HG02623 (cell line): ENCODE measurements around the gene CLMP.
"Not testable (repeated sequence)": the region's sequence is repeated elsewhere in the genome, so short reads cannot be mapped to it uniquely, and the experiment has no call there.

Source experiments
- ATAC-seq: cut with Tn5 transposase; IDR thresholded peaks from one replicate; pipeline ENCODE4 v1.9.1; 2021; ENCODE audit warnings: moderate library complexity; ENCODE audit not compliant: unreplicated experiment

The CLMP gene

DNA sequence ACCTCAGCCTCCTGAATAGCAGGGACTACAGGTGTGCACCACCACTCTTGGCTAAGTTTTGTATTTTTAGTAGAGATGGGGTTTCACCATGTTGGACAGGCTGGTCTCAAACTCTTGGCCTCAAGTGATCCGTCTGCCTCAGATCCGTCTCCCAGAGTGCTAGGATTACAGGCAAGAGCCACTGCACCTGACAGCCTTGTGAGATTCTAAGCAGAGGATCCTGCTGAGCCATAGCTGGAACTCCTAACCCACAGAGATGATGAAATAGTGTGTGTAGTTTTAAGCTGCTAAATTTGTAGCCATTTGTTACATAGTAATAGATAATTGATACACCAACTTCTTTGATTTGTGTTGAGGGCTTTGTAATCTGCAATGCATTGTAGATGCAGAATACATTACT is 51.1 kb downstream of the CLMP start:
- no peak for ATAC-seq

DNA sequence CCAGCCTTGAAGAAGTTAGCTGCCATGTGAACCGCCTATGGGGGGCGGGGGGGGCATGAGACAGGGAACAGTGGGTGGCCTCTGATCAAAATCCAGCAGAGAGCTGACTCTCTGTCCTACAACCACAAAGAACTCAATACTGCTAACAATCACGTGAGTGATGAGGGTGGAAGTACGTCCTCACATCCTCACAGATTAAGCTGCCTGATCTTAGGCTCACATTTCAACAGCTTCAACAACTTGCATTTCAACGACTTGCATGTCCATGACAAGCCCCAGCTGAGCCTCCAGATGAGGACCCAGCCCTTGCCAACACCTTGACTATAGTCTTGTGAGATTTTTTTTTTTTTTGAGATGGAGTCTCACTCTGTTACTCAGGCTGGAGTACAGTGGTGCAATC is 51.6 kb downstream of the CLMP start:
- no peak for ATAC-seq

DNA sequence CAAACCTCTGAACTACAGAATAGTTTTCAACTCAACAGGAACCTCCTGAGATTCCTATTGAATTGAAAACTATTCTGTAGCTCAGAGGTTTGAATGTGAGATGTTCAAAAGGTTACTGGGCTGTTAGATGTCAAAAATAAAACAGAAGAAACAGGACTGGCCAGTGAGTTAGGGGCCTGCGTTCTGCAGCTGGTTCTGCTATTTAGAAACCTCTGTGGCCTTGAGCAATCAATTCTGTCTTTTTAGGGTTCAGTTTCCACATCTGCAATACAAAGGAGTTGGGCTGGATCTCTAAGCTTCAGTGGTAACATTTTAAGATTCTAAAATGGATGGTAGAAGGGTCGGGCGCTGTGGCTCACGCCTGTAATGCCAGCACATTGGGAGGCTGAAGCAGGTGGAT is 55.8 kb downstream of the CLMP start:
- ATAC-seq = no peak

DNA sequence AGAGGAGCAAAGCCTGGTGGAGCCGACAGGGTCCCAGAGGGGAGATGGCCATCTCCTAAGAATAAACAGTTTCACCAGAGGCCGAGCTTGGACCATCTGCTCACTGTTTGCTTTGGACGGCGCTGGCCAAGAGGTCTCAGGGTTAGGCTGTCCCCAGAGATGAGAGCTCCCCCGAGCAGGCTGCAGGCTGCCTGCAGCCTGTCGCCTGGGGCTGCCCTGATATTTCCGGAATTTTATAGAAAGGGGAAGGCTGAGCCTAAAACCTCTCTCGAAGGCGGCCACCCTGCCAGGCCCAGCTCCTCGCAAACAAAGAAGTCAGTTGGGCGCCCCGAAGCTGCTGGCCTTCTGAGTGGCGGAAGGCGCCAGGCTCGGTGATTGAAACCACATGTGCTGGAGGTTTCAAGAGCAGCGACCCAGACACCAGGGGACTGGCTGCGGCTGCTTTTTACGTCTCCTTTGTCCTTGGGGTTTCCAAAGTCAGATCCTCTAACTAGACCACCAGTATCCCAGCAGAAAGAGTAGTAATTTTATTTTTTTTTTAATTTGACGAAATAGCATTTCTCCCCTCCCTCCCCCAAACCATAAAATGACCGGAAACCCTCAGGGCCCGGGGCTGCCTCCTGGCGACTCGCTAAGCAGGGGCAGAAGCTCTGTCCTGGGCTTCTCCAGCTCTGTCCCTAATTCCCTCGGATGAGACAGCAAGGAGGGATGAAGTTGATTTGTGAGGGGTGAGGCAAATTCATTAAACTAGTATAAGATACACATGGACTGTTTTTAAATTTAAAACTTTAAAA is 57.4 kb downstream of the CLMP start:
- ATAC-seq = no peak

DNA sequence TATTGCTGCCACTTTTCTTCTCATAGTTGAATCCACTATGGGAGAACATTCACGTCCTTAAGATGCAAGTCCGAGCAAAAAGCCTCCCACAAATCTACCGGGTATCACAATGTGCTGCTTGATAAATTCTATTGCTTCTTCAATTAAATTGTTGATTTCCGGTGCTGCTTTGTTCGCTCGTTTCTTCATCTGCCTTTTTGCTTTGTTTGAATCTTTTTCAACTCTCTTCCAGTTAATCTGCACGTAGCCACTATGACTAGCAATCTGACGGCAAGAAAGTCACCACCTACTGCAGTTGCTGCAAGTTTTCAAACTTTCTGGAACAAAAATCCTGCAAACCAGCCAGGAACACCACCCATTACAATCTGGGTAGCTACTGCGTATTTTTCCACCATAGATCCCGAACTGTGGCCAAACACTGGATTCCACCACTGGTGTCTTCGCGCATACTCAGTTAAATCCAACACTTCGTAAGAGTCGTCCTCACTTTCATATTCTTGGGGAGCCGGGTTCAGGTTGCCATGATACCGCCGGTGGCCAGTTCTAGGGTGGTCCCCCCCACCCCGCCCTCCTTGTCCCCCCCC is 59.1 kb downstream of the CLMP start:
- ATAC-seq = no peak

DNA sequence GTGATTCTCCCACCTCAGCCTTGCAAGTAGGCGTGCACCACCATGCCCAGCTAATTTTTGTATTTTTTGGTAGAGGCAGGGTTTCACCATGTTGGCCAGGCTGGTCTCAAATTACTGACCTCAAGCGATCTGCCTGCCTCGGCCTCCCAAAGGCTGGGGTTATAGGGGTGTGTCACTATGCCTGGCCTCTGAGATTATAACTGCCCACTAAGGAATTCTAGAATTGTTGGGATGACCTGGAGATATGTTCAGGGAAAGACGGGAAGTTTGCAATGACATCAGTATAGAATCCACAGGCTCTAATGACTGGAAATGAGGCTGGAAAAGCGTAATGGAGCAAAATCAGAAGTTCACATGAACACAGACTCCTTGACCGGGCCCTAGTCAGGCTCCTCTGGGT is 62.2 kb downstream of the CLMP start:
- no peak for ATAC-seq

DNA sequence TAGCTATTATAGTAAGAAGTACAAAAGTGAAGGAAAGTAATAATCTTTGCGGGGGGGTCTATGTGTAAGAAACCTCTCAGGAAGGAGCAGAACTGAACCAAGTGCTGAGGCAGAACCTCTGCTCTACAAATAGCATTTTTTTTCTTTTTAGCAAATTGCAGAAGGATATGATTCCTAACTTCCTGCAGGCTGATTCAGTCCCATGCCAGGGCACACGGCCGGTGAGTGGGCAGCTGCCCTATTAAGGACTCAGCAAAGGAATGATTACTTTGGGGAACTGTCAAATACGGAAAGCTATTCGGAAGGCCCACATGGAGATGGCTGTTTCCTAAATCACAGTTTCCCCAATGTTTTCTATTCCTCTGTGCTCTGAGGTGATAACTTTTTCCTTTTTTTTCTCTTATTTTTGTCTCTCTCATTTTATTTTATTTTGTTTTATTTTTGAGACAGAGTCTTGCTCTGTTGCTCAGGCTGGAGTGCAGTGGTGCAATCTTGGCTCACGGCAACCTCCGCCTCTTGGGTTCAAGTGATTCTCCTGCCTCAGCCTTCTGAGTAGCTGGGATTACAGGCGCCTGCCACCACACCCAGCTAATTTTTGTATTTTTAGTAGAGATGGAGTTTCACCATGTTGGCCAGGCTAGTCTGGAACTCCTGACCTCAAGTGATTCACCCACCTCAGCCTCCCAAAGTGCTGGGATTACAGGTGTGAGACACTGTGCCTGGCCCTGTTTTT is 62.8 kb downstream of the CLMP start:
- ATAC-seq = not testable (repeated sequence)

DNA sequence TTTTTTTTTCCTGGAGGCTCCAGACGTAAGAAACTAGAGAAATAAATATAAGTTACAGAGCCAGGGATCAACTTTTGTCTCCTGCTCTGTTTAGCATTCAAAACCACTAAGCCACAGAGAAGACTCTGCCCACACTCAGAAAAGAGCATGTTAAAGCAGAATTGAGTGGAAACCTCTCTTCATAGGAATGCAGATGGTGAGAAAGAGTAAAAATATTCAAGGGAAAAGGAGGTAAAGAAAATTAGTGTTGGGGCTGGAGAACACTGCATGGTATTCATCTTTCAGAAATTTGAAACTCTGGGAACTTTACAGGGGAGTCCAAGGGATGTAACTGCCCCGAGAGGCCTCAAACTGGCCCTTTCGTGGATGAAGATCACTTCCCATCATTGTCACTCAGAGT is 65.1 kb downstream of the CLMP start:
- ATAC-seq = no peak

DNA sequence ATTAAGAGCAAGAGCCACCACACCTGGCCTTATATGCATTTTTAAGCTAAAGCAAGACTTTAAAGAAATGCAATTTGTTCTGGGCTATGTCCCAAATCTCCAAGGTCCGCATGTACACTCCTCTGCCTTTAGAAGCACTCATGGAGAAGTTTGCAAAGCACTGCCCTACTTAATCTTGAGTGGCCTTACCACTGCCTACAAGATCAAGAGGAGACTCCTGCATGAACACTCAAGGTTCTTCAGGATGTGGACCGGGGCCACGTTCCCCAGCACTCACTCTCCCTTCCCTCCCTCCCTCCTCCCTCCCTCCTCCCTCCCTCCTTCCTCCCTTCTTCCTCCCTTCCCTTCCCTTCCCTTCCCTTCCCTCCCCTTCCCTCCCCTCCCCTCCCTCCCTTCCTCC is 69.9 kb downstream of the CLMP start:
- ATAC-seq = no peak

DNA sequence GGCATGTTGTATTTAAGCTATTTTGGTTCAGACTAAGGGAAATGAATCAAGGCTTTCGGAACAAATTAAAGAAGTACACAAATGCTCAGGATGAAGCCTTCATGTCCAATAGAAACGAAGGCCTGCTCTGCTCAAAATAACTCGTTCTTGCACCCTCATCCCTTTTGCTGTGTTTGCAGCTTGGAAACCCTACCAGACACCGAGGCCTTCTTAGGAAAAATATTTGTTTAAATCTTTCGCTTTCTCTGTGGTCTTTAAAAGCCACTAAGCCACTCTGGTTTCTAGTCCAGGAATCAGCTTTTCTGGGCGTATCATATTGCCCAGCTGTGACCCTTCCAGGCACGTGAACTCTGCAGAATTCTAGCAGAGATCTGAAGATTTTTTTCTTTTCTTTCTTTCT is 72.2 kb downstream of the CLMP start:
- no peak for ATAC-seq

DNA sequence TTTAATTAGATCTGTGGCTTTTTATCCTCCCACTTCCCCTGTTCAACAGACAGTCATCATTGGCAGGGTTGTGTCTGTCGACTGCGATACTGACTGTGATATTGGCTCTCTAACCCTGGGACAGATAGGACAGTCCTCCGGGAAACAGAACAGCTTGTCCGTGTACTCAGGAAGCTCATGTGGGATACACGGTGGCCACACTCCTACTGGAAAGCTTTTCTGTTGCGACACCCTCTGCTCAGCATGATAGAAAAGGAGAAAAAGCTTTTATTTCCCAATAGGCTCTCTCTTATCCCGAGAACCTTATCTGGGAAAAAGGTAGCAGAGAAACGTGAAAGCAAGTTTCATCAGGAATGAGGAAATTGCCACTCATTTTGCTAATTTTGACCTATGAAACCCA is 72.7 kb downstream of the CLMP start:
- ATAC-seq = no peak

DNA sequence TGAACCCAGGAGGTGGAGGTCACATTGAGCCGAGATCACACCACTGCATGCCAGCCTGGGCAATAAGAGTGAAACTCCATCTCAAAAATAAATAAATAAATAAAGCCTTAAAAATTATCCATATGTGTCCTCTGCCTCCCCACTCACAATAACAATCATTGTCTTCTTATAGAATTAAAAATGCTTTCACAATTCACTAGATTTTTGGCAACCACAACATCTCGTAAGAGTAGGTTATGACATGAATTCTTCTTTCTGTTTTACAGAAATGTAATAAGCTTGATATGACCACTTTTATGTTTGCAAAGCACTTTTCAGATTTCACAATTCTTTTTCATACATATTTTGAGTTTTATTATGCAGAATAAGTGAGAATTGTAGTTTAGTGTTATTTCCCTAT is 78.6 kb downstream of the CLMP start:
- ATAC-seq = no peak

DNA sequence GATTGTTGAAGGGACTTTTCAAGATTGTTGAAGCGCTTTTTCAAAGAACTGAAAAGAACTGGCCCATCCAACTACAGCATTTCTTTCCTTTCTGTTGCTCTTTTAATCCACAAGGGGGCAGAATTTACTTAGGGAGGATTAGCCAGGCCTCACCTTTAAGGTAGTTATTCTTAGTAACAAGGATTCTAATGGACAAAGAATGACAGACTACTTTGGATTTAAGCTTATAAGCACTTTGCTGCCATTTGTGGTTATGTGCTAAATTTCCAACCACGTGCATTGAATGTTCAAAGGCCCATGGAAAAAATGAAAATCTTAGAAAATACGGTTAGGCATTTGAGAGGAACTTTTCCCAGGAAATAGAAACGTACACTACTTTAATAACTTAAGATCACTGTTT is 83.6 kb downstream of the CLMP start:
- ATAC-seq = no peak

DNA sequence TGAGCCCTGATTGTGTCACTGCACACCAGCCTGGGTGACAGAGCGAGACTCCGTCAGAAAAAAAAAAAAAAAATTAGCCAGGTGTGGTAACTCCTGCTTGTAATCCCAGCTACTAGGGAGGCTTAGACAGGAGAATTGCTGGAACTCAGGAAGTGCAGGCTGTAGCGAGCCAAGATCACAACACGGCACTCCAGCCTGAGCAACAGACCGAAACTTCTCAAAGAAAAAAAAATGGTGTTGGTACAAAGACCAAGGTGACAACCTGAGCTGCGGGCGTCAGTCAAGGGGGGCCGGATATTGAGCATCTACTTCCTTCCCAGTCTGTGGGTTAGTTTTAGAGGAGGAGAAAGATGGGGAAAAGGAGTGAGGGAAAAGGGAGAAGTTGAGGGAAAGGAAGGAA is 84.7 kb downstream of the CLMP start:
- ATAC-seq = no peak

DNA sequence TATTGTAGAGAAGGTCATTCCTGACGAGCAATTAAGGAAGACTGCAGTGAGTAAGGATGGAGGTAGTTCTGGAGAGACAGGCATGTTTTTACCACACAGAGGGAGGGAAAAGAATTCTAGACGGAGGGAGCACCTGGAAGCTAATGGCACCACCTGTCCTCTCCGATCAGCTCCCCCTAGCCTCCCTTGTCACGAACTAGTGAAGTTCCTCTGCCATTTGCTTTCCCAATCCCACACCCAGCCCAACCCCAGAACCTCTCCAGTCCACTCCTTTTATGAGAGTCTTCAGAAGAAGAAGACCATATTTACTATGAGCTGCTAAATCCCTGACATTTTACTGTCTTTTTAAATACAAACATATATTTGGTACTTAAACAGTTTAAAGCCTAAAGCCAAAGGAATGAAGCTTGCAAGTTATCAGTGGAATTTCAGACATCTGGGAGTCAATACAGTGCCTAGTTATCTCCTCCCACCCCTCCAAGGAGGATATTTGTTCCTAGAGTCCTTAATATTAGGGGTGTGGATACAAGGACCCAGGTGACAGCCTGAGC is 87.0 kb downstream of the CLMP start:
- no peak for ATAC-seq

DNA sequence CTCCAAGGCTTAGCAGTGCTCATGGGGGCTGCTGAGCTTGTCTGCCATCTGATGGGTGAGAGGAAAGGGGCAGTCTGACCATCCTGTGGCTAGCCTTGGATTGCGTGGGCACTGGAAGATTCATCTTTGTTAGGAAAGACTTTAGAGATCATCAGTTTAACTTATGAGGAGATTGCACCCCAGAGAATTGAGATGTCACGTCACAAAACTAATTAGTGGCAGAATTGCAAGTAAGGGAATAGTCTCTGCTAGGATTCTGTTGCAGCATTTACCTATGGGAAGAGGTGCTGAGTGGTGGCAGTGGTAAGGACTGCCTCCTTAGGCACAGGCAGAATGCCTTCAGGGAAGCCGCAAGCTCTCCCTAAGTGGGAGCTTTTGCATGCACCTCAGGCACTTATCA is 90.4 kb downstream of the CLMP start:
- ATAC-seq = no peak

DNA sequence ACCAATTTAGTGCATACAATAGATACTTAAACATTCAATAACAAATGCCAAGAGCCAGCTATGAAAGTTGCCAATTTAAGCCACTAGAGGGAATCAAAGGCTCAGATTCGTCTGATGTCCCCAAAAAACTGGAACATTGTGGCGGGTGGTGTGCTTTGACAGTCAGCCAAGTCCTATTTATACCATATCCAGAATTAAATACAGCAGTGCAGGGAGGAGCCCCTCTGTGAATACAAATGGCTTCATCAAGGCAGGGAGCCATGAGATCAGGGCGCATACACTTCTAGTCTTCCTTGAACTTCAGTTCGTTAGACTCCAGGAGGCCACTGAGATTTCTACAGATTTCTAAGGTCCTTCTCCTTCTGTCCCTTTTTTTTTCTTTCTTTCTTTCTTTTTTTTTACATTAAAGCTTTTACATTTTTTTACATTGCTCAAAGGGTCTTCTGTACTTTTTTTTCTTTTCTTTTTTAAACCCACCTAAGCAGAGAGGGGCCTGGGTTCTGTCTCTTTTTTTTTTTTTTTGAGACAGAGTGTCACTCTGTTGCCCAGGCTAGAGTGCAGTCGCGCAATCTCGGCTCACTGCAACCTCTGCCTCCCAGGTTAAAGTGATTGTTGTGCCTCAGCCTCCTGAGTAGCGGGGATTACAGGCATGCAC is 91.6 kb downstream of the CLMP start:
- ATAC-seq = no peak

DNA sequence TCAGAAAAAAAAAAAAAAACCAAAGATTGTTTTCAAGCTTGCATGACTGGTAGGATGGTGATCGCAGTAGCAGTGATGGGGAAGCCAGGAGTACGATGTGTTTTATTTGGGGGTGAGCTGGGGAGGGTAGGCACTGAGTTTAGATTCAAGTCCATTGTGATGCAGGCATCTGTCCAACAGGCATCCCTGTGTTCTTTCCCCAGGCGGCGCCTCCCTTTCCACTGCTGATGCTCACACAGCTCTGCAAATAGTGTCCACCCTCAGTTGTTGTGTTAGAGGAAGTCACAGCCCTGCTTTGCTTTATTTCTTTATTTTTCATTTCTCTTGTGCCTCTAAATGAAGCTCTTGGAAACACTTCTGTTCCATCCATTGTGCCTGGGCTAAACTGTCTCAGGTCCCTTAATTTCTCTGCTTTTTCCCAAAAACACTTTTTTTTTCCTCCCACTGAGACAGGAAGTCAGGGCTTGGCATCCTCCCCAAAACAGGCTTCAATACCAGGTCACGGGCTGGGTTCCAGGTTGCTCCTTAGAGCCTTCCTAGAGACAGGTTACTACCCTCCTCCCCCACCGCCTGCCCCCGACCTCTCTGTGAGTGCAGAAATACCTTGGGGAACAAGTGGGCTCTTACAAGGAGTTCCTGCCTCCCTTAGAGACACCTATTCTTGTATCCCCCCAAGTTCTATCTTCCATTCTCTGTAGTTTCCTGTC is 94.5 kb downstream of the CLMP start:
- ATAC-seq = no peak

DNA sequence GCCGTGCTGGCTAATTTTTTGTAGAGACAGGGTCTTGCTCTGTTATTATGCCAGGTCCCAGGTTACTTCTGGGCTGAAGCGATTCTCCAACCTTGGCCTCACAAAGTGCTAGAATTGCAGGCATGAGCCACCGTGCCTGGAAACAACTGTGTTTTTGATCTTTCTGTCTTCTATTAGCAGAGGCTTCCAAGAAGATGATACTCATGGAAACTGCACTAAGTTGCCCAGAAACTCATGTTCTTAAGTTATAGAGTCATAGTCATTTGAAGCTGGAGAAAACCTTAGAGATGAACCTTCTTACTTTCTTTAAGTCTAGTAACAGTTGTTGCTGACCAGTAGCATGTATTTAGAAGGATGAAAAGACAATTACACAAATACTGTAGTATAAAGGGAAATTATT is 96.1 kb downstream of the CLMP start:
- no peak for ATAC-seq

DNA sequence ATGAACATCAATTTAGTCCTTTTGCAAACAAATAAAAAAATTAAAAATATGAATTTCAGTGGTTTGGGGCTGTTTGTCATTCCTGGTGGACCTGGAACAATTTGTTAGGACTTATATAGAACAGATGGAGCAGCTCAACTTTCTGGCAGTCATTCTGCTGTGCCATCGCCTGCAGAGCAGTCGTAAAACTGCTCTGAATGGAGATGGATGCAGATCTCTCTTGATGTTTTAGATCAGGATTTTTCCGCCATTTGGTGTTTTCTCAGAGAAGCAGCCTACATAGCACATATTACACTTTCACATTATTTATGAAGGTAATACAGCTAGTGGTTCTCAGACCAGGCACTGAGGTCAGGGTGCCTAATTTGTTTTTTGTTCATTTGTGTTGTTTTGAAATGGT is 101.3 kb downstream of the CLMP start:
- no peak for ATAC-seq

DNA sequence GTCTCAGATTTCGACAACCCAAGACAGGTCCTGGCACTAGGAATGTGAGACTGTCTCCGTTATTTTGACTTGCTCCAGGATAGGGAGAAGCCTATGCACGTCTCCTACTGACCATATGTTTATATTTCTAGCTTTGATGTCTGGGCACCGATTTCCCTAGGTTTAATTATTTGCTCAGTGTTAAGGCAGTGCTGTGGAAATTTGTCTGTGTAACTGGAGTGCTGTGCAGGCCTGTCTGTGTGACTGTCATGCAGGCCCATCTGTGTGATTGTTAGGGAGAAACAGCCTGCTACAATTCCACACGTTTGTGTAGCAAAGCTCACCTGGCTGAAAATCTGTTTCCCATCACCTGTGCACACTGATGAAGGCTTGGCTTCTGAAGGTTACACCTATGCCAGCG is 103.5 kb downstream of the CLMP start:
- no peak for ATAC-seq
